GM13976 (cell line): ENCODE results near the gene SPINK13.

Experiments used
- DNase-seq: peaks from one replicate; pipeline ENCODE4 v3.0.0; 2012; ENCODE audit warnings: low spot score
- in situ Hi-C: fragments of 300-500 bp; cut with MboI; formaldehyde crosslinking; loops from one replicate; pipeline ENCODE4 v1.12.0; 2022; ENCODE audit warnings: low sequenced_read_pairs, mixed read lengths, inconsistent platforms; ENCODE audit not compliant: unreplicated experiment
- TF ChIP-seq, protein P1 (sequence below): IDR thresholded peaks from 2 replicates; pipeline ENCODE4 v1.5.1; 2012; ENCODE audit warnings: borderline replicate concordance, mild to moderate bottlenecking; ENCODE audit not compliant: insufficient read depth; ENCODE audit errors: extremely low read depth, missing control alignments, control extremely low read depth

Gene SPINK13

DNA sequence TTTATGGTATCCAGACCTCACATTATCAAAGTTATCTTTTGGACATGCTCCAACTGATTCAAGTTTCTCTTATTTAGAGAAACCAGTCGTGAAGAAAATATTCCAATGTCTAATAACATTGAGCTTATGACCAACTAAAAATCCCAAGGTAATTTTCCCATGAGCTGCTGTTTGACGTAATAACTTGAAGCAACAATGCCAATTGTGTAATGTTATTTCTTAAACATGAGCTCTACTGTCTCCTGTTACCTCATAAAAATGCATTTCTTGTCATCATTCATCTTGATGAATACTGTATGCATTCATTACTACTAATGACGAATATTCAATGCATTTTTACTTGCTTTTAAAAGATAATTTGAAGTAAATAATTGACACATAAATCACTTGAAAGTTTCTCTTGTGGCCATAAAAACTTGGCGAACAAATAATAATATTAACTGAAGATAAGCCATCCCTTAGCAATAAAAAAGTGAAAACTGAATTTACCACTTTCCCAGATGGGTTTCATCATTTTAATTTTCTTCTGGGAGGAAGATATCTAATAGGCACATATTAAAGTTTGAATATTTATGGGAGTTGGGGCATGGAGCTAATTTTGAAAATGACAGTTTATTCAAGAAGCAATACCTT, 30.7 kb upstream of the SPINK13 start:
- in situ Hi-C loops = no loop called here
- DNase-seq = no peak
- TF ChIP-seq, protein P1, sequence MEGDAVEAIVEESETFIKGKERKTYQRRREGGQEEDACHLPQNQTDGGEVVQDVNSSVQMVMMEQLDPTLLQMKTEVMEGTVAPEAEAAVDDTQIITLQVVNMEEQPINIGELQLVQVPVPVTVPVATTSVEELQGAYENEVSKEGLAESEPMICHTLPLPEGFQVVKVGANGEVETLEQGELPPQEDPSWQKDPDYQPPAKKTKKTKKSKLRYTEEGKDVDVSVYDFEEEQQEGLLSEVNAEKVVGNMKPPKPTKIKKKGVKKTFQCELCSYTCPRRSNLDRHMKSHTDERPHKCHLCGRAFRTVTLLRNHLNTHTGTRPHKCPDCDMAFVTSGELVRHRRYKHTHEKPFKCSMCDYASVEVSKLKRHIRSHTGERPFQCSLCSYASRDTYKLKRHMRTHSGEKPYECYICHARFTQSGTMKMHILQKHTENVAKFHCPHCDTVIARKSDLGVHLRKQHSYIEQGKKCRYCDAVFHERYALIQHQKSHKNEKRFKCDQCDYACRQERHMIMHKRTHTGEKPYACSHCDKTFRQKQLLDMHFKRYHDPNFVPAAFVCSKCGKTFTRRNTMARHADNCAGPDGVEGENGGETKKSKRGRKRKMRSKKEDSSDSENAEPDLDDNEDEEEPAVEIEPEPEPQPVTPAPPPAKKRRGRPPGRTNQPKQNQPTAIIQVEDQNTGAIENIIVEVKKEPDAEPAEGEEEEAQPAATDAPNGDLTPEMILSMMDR = no peak

DNA sequence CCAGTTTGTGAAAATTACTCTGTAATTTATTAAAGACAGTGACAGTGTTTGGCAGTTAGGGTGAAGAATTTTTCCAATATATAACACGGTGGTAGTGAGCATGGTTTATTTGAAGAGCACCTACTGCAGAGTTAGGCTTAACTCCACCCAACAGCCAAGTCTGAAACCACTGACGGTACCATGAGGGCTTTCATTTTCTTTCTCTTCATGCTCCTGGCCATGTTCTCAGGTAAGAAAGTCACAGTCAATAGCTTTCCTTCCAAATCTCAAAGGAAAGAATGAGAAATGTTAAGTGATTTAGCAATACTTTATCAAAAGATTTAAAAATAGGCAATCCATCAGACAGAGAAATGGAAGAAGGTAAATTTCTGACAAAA, 30.2 kb upstream of the SPINK13 start, which contains the start of gene MARCOL:
Gene MARCOL, plus strand, starts transcription at position 108 of the 377 bp plus-strand sequence. Its CDS starts 73 bp downstream, at position 181.
- TF ChIP-seq, protein P1 = no peak
- in situ Hi-C loops = no loop called here
- no peak for DNase-seq

DNA sequence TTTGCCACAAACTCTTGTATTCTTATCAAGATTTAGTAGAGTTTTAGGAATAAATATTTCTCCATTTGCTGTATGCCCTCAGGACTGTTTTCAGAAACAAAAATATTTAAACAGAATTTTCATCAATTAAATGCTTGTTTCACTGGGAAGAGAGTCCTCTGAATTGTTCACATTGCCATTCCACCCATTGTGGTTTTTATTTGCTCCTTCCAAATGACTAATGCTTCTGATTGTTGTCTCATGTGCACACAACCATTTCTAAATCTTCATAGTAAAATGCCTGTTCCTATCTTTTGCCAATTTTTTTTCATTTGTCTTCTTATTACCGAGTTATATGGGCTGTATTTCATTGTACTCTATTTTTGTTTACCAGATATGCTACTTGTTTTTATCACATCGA, 19.7 kb upstream of the SPINK13 start:
- in situ Hi-C loops = no loop called here
- no peak for DNase-seq

DNA sequence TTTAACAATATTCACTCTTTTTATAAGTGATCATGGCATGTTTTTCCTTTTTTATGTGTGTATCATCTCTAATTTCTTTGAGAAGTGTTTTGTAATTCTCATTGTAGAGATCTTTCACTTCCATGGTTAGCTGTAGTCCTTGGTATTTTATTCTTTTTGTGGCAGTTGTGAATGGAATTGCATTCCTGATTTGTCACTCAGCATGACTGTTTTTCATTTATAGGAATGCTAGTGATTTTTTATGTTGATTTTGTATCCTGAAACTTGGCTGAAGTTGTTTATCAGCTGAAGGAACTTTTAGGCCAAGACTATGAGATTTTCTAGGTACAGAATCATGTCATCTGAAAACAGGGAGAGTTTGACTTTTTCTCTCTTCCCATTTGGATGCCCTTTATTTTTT, 13.1 kb upstream of the SPINK13 start:
- in situ Hi-C loops = no loop called here
- DNase-seq = no peak
- TF ChIP-seq, protein P1 = no peak

More for the DNA sequence above, 19.7 kb upstream of the SPINK13 start:
- TF ChIP-seq, protein P1 = no peak

DNA sequence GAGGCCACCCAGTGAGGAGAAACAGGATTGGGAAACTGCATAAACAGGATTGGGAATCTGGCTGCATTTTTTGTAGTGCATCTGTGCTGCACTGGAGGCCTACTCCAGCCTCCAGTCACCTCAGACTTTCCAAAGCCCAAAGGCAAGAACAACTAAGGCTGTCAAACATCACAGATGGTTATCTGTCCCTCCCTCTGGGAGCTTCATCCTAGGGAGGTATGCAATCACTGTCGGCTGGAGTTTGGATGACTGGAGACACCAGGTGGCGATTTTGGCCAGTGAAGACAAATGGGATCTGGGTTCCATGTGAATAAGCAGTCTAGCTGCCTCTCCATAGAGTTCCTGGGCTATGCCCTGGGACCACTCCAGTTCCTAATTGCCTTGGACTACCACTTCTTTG, 9.3 kb upstream of the SPINK13 start:
- no peak for DNase-seq
- TF ChIP-seq, protein P1 = no peak
- in situ Hi-C loops = no loop called here

DNA sequence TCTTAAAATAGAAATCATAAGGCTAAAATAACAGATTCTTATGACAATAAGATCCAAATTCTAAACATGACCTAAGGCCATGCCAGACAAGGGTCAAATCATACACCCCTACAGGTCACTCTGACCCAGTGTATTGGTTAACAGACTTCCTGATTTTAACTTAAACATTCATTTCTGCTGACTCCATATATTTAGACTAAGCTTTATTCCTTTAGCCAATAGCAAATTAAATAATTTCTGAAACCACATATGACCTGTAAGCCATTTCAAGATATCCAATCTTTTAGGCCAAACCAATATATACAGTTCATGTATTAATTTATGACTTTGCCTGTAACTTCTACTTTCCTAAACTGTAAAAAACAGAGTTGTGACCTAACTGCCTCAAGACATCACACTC, 7.4 kb upstream of the SPINK13 start:
- DNase-seq = no peak
- in situ Hi-C loops = no loop called here
- TF ChIP-seq, protein P1 = no peak
